GM21576 (cell line): Measurements from ENCODE around the gene ZNF445.
"Not testable (repeated sequence)": the region's sequence is repeated elsewhere in the genome, so short reads cannot be mapped to it uniquely, and the experiment has no call there.

ENCODE experiments used
- ATAC-seq: cut with Tn5 transposase; IDR thresholded peaks from one replicate; pipeline ENCODE4 v1.9.1; 2021; ENCODE audit warnings: mild to moderate bottlenecking, moderate library complexity; ENCODE audit not compliant: unreplicated experiment

The ZNF445 gene

DNA sequence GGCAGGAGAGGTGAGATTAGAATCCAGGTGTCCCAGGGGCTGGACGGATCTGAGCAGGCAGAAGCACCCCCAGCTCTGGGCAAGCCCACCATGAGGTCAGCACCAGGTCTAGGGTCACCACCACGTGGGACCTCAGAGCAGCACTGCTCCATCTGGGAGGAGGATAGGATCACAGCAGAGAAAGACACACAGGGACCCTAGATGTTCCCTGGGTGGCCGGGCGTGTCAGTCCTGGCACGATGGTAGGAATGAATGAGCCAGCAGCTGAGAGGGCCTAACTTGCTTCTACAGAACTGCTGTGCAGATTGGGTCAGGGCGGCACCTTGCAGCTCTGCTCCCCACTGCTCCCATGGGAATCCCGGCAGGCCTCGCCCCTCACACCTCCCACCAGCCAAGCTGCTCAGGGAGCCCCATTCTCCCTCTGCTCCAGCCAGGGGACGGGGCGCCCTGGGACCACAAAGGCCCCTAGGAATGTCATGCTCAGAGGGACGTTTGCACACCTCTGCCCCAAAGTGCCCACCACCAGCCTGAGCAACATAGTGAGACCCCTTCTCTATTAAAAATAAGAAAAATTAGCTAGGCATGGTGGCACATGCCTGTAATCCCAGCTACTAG, 66.3 kb downstream of the ZNF445 start:
- no peak for ATAC-seq

DNA sequence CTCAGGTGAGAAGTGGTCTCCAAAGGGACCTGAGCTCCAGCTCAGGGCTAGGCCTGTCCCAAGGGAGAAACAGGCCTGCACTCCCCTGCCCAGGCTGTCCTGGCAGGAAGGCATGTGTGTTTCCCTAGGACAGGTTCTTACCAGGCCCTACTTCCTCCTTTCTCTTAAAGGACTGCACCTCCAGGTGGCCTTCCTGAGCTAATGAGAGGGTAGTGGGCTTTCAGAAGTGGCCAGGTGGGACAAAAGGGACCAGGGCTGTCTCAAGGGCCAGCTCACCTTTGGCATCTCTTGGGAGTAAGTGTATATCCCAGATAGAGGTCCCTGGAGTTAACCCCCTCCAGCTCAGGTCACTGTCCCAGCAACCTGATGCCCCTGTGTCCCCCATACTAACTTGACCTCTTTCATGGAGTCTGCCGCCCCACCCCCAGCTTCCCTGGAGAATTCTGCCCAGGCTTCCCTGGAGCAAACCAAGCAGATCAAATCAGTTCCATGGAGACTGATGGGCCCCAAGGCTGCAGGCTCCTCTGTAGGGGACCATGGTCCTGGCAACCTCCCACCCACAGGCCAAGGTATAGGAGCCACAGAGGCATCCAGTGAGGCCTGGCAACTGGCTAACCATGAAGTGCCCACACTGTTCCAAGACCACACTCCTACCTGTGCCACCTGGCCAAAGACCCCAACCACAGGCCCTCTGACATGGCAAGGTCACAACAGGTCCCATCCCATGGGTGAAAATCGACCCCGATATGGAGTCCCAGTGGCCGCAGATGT, 67.6 kb downstream of the ZNF445 start:
- no peak for ATAC-seq

- ATAC-seq = no peak
Observed at GRCh38 chr3:44402548-44402947, 74.9 kb downstream of the ZNF445 start.

GRCh38 chr3:44400771-44401170, 76.7 kb downstream of the ZNF445 start:
- ATAC-seq = no peak

DNA sequence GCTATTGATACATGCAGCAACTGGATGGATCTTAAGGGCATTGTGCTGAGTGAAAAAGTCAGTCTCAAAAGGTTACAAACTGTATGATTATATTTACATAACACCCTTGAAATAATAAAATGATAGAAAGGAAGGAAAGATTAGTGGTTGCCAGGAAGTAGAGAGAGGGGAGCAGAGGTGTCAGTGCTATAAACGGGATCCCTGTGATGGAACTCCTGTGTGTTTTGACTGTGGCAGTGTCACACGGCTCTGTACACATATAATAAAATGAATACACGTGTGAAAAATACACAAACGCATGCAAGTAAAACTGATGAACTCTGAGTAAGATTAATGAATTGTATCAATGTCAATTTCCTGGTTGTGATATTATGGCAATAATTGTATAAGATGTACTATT, 78.6 kb downstream of the ZNF445 start:
- no peak for ATAC-seq

DNA sequence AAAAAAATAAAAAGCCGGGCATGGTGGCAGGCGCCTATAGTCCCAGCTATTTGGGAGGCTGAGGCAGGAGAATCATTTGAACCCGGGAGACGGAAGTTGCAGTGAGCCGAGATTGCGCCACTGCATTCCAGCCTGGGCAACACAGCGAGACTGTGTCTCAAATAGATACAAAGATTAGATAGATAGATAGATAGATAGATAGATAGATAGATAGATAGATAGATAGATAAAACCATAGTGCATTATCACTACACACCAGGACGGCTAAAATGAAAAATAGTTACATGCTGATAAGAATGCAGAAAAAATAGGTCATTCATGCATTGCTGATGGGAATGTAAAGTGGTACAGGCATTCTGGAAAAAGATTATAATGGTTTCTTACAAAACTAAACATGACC, 79.2 kb downstream of the ZNF445 start:
- ATAC-seq = not testable (repeated sequence)

GRCh38 chr3:44396200-44397171, 81.0 kb downstream of the ZNF445 start:
- no peak for ATAC-seq

DNA sequence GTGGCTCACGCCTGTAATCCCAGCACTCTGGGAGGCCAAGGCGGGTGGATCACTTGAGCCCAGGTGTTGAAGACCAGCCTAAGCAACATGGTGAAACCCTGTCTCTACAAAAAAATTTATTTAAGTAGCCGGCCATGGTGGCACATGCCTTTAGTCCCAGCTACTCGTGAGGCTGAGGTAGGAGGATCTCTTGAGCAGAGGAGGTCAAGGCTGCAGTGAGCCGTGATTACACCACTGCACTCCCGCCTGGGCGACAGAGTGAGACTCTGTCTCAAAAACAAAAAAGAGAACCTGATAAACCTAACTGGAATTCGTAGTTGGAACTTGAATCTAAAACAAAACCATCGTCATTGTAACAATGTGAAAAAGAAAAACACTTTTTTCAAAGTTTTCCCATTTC, 81.8 kb downstream of the ZNF445 start:
- no peak for ATAC-seq

DNA sequence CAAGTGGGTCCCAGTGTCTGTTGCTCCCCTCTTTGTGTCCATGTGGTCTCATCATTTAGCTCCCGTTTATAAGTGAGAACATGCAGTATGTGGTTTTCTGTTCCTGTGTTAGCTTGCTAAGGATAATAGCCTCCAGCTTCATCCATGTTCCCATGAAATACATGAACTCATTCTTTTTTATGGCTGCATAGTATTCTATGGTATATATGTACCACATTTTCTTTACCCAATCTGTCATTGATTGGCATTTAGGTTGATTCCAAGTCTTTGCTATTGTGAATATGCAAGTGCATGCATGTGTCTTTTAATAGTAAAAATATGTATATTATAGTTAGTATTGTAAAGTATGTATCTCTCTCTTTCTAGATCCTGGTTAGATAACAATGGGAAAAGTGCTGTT, 85.0 kb downstream of the ZNF445 start:
- ATAC-seq = no peak

- no peak for ATAC-seq
Observed at GRCh38 chr3:44387404-44387803, 90.1 kb downstream of the ZNF445 start.
